Measurements from ENCODE around the gene DNMBP. TPM values are rescaled to one million over a fixed set of nuclear protein-coding genes. Genes with fewer than 3 reads are reported as not detected.

Gene DNMBP
- total and polyA plus RNA-seq, 11 donors, result 3.9 to 11.5 (median 6.6) TPM

DNA sequence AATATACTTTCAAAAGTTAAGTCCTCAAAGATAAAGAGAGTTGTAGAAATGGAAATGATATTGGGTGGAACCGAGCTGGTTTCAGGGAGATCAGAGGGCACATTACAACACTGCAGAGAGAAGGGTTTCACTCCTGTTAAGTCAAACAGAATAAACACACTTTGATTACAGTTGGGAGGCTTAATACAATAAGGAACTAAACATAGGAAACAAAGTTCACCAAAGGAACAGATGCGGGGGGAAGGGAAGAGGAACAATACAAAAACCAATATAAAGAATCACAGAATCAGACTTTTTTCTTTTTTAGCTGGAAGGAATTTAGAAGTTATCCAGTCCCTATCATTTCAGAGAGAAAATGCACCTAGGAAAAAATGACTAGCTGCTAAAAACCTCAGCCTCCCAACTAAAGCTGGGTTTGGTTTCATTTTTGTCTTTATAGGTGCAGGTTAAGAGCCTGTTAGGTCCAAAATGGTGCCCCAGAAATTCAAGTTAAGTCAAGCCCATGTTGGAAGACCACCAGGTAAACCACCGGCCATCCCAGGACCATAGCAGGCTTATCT, 81.9 kb downstream of the DNMBP start:
- H3K27ac ChIP-seq, result peak overlapping the region in 10 of 12 donors; percentile 4 to 50 (median 30)
- ATAC-seq, result peak in 3 of 4 donors; percentile 28 to 53 (median 39)
- H3K4me1 ChIP-seq, result peaks cover 6 to 57% (median 37%) of the 10 kb centered on the region in 12 donors

GRCh38 chr10:99926925-99927720, 82.6 kb downstream of the DNMBP start:
- Histone ChIP-seq H3K27ac (peak overlapping the region in 9 of 12 donors; percentile 9 to 50 (median 26)), H3K27me3 (no peaks in the 10 kb centered on the region), H3K9me3 (no peaks in the 10 kb centered on the region), H3K4me1 (peaks cover 6 to 56% (median 37%) of the 10 kb centered on the region in 12 donors), H3K36me3 (no peaks in the 10 kb centered on the region), H3K4me3 (peak overlapping the region in 1 of 12 donors; percentile 17)
- DNase-seq, result peak; percentile 63 to 74 (median 72)
- ATAC-seq, result peak; percentile 60 to 77 (median 70)
- TF ChIP-seq CTCF (IDR thresholded peaks at IDR 0.05), result no peak
- no peak for TF ChIP-seq POLR2A (IDR thresholded peaks at IDR 0.05)
- intact Hi-C loops (cut with DNase I), result no loop called here
- 51 to 56% (median 54%) methylated on average over 9 of the region's 9 CpGs for WGBS, 4 donors

More for the DNA sequence above, 81.9 kb downstream of the DNMBP start:
- Histone ChIP-seq H3K4me3 (no peak overlapping the region), H3K9me3 (no peaks in the 10 kb centered on the region), H3K36me3 (no peaks in the 10 kb centered on the region), H3K27me3 (no peaks in the 10 kb centered on the region)
- TF ChIP-seq CTCF (IDR thresholded peaks at IDR 0.05) (no peak), POLR2A (IDR thresholded peaks at IDR 0.05) (no peak)
- DNase-seq, result no peak
- intact Hi-C loops (cut with DNase I), result no loop called here
- 62 to 75% (median 68%) methylated on average over 3 of the region's 3 CpGs for WGBS, 4 donors

- Histone ChIP-seq H3K4me3 (no peak overlapping the region), H3K36me3 (no peaks in the 10 kb centered on the region), H3K4me1 (peaks cover 3 to 46% (median 28%) of the 10 kb centered on the region in 12 donors), H3K27ac (no peak overlapping the region), H3K9me3 (no peaks in the 10 kb centered on the region), H3K27me3 (no peaks in the 10 kb centered on the region)
- TF ChIP-seq CTCF (IDR thresholded peaks at IDR 0.05) (no peak), POLR2A (IDR thresholded peaks at IDR 0.05) (no peak)
- DNase-seq, result no peak
- intact Hi-C loops (cut with DNase I), result loop anchor here in 1 of 10 donors (5.0 kb wide), 1 partner anchor 83 kb away; the partner anchor contains the start of gene DNMBP
- ATAC-seq, result no peak
- whole genome bisulfite sequencing, 4 donors, result 75 to 88% (median 82%) methylated on average over 3 of the region's 3 CpGs
Measured at GRCh38 chr10:99924451-99925255, 85.1 kb downstream of the DNMBP start.
